Mesenchymal stem cell (in vitro differentiated cells and primary cell): ENCODE data around the gene CDON.

ENCODE experiments used
- DNase-seq: peaks from one replicate; pipeline ENCODE4 v3.0.0-alpha.2; 2013
- H2AFZ ChIP-seq: one replicate; pipeline ENCODE4 v1.6.1; 2013; ENCODE audit warnings: low read depth, mild to moderate bottlenecking, control low read depth, inconsistent platforms, low read length, moderate library complexity
- H2AK5ac ChIP-seq: 2 replicates; pipeline ENCODE4 v1.6.1; 2013; ENCODE audit warnings: low read length, moderate library complexity, mild to moderate bottlenecking, inconsistent platforms; ENCODE audit not compliant: severe bottlenecking
- H2BK120ac ChIP-seq: one replicate; pipeline ENCODE4 v1.6.1; 2013; ENCODE audit warnings: low read depth, mild to moderate bottlenecking, inconsistent platforms, low read length, moderate library complexity
- H2BK12ac ChIP-seq, 2 experiments: one replicate each; pipeline ENCODE4 v1.6.1; 2013; ENCODE audit warnings: inconsistent platforms in 2 of 2, low read length in 2 of 2, mild to moderate bottlenecking in 2 of 2, moderate library complexity in 2 of 2, control low read depth in 1 of 2
- H2BK15ac ChIP-seq: one replicate; pipeline ENCODE4 v1.6.1; 2013; ENCODE audit warnings: mild to moderate bottlenecking, low read depth, inconsistent platforms; ENCODE audit not compliant: poor library complexity, severe bottlenecking
- H2BK5ac ChIP-seq: 2 replicates; pipeline ENCODE4 v1.6.1; 2013; ENCODE audit warnings: low read depth, mild to moderate bottlenecking, low read length, control low read depth, inconsistent platforms; ENCODE audit not compliant: poor library complexity, severe bottlenecking
- H3K14ac ChIP-seq, 2 experiments: one replicate each; pipeline ENCODE4 v1.6.1; 2013; ENCODE audit warnings: inconsistent platforms in 2 of 2, low read length in 2 of 2, control low read depth in 1 of 2, mild to moderate bottlenecking in 1 of 2, moderate library complexity in 1 of 2
- H3K18ac ChIP-seq, 2 experiments: one replicate each; pipeline ENCODE4 v1.6.1; 2013; ENCODE audit warnings: inconsistent platforms in 2 of 2, low read length in 2 of 2, control low read depth in 1 of 2, low read depth in 1 of 2, mild to moderate bottlenecking in 1 of 2
- H3K23ac ChIP-seq, 2 experiments: one replicate each; pipeline ENCODE4 v1.6.1; 2013; ENCODE audit warnings: inconsistent platforms in 2 of 2, low read length in 2 of 2, mild to moderate bottlenecking in 2 of 2, moderate library complexity in 2 of 2, control low read depth in 1 of 2
- H3K27ac ChIP-seq: 2 replicates; pipeline ENCODE4 v1.5.1; 2013; ENCODE audit warnings: mild to moderate bottlenecking, moderate library complexity, low read length, control low read depth, inconsistent platforms; ENCODE audit not compliant: poor library complexity, severe bottlenecking
- H3K27me3 ChIP-seq, 2 experiments: 2 replicates each; pipeline versions ENCODE4 v1.6.1 to v1.7.0; 2013; ENCODE audit warnings: low read length in 2 of 2, mild to moderate bottlenecking in 2 of 2, moderate library complexity in 2 of 2, control low read depth in 1 of 2, inconsistent platforms in 1 of 2; ENCODE audit not compliant: control insufficient read depth in 1 of 2, insufficient read depth in 1 of 2
- H3K36me3 ChIP-seq, 2 experiments: 2 replicates each; pipeline versions ENCODE4 v1.6.1 to v1.7.0; 2013; ENCODE audit warnings: low read length in 2 of 2, control low read depth in 1 of 2, inconsistent platforms in 1 of 2, low read depth in 1 of 2, mild to moderate bottlenecking in 1 of 2; ENCODE audit not compliant: insufficient read depth in 2 of 2, control insufficient read depth in 1 of 2
- H3K4ac ChIP-seq, 2 experiments: one replicate each; pipeline ENCODE4 v1.6.1; 2013; ENCODE audit warnings: inconsistent platforms in 2 of 2, low read length in 2 of 2, mild to moderate bottlenecking in 2 of 2, moderate library complexity in 2 of 2, control low read depth in 1 of 2, low read depth in 1 of 2
- H3K4me1 ChIP-seq: 2 replicates; pipeline ENCODE4 v1.6.1; 2013; ENCODE audit warnings: low read depth, low read length, control low read depth; ENCODE audit not compliant: control insufficient read depth, insufficient read depth
- H3K4me2 ChIP-seq: 2 replicates; pipeline ENCODE4 v1.6.1; 2013; ENCODE audit warnings: low read length, mild to moderate bottlenecking, inconsistent platforms; ENCODE audit not compliant: poor library complexity, severe bottlenecking
- H3K4me3 ChIP-seq, 2 experiments: 2 replicates each; pipeline versions ENCODE4 v1.5.1 to v1.7.0; 2013; ENCODE audit warnings: low read length in 2 of 2, mild to moderate bottlenecking in 2 of 2, control low read depth in 1 of 2, low read depth in 1 of 2; ENCODE audit not compliant: insufficient read depth in 1 of 2
- H3K79me1 ChIP-seq: replicated peaks from 2 replicates; pipeline ENCODE4 v1.6.1; 2013; ENCODE audit warnings: mild to moderate bottlenecking, control low read depth, low read length, inconsistent platforms; ENCODE audit not compliant: poor library complexity, severe bottlenecking
- H3K9ac ChIP-seq: 2 replicates; pipeline ENCODE4 v1.7.0; 2013; ENCODE audit warnings: mild to moderate bottlenecking, low read length, moderate library complexity
- H3K9me3 ChIP-seq: 2 replicates; pipeline ENCODE4 v1.7.0; 2013; ENCODE audit warnings: mild to moderate bottlenecking, low read length; ENCODE audit not compliant: control insufficient read depth
- H4K8ac ChIP-seq: one replicate; pipeline ENCODE4 v1.6.1; 2013; ENCODE audit warnings: inconsistent platforms, mild to moderate bottlenecking, low read length, moderate library complexity
- H4K91ac ChIP-seq: one replicate; pipeline ENCODE4 v1.6.1; 2013; ENCODE audit warnings: mild to moderate bottlenecking, low read length, inconsistent platforms
- WGBS: methylation state at CpG from one replicate; pipeline ENCODE4 v1.1.7; 2013; ENCODE audit warnings: mixed read lengths; 5-methylcytosine and 5-hydroxymethylcytosine counted together

CDON gene

DNA sequence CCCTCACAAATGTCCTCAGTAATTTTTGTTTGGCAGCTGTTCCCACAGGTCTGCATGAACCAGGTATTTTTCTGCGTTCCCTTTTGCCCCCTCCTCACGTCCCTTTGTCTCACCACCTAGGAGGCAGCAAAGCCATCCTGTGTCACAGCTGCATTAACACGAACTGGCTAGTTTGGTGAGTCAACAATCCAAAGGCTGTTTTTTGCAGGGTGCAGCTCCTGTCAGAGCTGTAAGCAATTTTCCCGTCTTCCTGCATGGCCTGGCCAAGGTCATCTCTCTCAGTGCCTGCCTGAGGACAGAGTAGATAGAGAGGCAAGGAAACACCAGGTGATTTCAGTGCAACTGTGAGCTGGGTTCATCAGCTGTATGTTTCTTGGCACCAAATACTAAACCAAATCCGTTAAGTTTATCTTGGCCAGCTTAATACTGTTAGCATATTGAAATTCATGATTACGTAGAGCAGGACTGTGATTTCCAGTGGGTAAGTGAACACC lies 137.4 kb downstream of the CDON start:
- H3K4me1 ChIP-seq, result no peaks in the 10 kb centered on the region
- no peak overlapping the region for H3K18ac ChIP-seq
- H3K9me3 ChIP-seq, result no peaks in the 10 kb centered on the region

DNA sequence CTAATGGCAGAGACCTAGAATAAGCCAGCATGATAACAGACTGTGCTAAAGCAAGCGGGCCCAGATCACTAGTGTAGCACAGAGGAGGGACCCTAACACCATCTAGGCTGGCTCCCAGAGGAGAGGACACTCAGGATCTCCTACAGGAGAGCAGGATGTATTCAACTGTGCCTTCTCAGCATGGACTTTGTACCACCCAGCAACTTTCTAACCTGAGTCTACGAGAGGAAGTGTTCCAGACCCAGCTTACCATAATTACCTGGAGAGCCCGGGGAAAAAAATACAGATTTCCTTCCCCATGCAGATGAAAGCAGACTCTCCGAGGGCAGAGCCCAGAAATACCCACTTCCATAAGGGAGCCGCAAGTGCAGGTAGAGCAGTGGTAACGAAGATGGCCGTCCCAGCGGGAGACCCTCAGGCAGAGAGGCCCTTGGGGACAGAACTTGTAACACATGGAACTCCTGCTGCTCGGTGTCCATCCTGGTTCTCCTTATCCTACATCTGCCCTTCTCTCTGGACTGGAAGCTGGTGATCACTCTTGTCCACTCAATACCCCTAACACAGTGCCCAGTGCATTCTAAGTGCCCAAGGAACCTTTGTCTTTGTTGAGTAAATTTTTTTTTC lies 138.2 kb downstream of the CDON start:
- no peak overlapping the region for H2BK12ac ChIP-seq
- no peak overlapping the region for H3K23ac ChIP-seq
- peak overlapping the region; percentile 20 for H2BK15ac ChIP-seq
- no peaks in the 10 kb centered on the region for H3K36me3 ChIP-seq
- H3K18ac ChIP-seq, result no peak overlapping the region
- H4K91ac ChIP-seq, result no peak overlapping the region
- H3K14ac ChIP-seq, result no peak overlapping the region
- H2BK120ac ChIP-seq, result no peak overlapping the region
- H2AFZ ChIP-seq, result no peak overlapping the region
- H3K9me3 ChIP-seq, result no peaks in the 10 kb centered on the region
- H3K4me1 ChIP-seq, result no peaks in the 10 kb centered on the region
- no peak overlapping the region for H3K9ac ChIP-seq
- H3K27me3 ChIP-seq, result peaks cover 9 to 41% of the 10 kb centered on the region in 2 experiments
- no peak overlapping the region for H3K4me2 ChIP-seq
- no peak overlapping the region for H4K8ac ChIP-seq
- no peak overlapping the region for H3K4me3 ChIP-seq
- no peak overlapping the region for H2AK5ac ChIP-seq
- no peak overlapping the region for H3K4ac ChIP-seq
- H3K27ac ChIP-seq, result no peak overlapping the region
- no peaks in the 10 kb centered on the region for H3K79me1 ChIP-seq
- DNase-seq, result no peak
- no peak overlapping the region for H2BK5ac ChIP-seq
- 85% methylated on average over 9 of the region's 9 CpGs for WGBS

More for the DNA sequence above, 137.4 kb downstream of the CDON start:
- Histone ChIP-seq H2AK5ac (no peak overlapping the region), H3K79me1 (no peaks in the 10 kb centered on the region), H3K9ac (no peak overlapping the region), H4K8ac (no peak overlapping the region), H2BK120ac (no peak overlapping the region), H3K4me3 (no peak overlapping the region), H3K36me3 (no peaks in the 10 kb centered on the region), H2BK15ac (no peak overlapping the region), H2BK5ac (no peak overlapping the region), H3K27me3 (peaks cover 8 to 48% of the 10 kb centered on the region in 2 experiments), H2AFZ (no peak overlapping the region), H3K27ac (no peak overlapping the region), H3K4me2 (no peak overlapping the region), H3K14ac (no peak overlapping the region), H4K91ac (no peak overlapping the region), H2BK12ac (no peak overlapping the region), H3K23ac (no peak overlapping the region), H3K4ac (no peak overlapping the region)
- WGBS, result 59% methylated on average over 6 of the region's 6 CpGs
- no peak for DNase-seq

- Histone ChIP-seq H4K8ac (no peak overlapping the region), H2BK15ac (no peak overlapping the region), H3K4me2 (no peak overlapping the region), H3K4me3 (no peak overlapping the region), H2BK5ac (no peak overlapping the region), H2AK5ac (no peak overlapping the region), H3K4ac (no peak overlapping the region), H2BK12ac (no peak overlapping the region), H2BK120ac (no peak overlapping the region), H3K27me3 (peaks cover 18 to 43% of the 10 kb centered on the region in 2 experiments), H3K4me1 (no peaks in the 10 kb centered on the region), H3K9me3 (no peaks in the 10 kb centered on the region), H3K9ac (no peak overlapping the region), H2AFZ (no peak overlapping the region), H3K79me1 (no peaks in the 10 kb centered on the region), H3K23ac (no peak overlapping the region), H3K14ac (no peak overlapping the region), H4K91ac (no peak overlapping the region), H3K27ac (no peak overlapping the region), H3K18ac (no peak overlapping the region), H3K36me3 (no peaks in the 10 kb centered on the region)
- no peak for DNase-seq
- WGBS, result 81% methylated on average over 8 of the region's 8 CpGs
Measured at GRCh38 chr11:125923633-125924032, 139.0 kb downstream of the CDON start.

DNA sequence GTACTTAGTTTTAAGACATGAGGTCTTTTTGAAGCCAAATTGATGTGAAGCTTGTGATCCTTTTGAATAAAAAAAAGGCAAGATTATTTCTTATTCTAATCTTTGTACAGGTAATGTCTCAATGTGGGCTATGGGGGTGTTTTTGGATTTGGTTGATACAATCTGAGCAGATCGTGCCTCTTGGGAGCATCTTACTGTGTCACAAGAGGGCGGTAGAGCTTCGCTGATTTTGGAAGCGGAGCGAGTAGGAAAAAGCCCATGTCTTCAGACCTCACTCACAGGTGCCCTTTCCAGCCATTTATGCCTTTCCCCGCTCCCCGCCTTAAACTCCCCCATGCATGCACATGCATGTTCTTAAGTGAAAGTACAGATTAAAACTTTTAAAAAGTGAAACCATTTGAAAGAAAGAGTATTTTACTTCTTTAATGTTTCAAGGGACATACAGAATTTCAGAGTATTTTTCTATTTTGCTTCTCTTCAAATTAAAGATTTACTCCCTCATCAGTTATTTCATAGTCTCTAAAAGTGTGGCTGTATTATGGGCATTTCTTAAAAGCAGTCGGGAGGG lies 139.6 kb downstream of the CDON start:
- Histone ChIP-seq H2BK120ac (no peak overlapping the region), H3K36me3 (no peaks in the 10 kb centered on the region), H2BK15ac (no peak overlapping the region), H3K9me3 (no peaks in the 10 kb centered on the region), H3K18ac (no peak overlapping the region), H3K27me3 (peaks cover 23 to 47% of the 10 kb centered on the region in 2 experiments), H4K91ac (no peak overlapping the region), H4K8ac (no peak overlapping the region), H3K23ac (no peak overlapping the region), H3K79me1 (no peaks in the 10 kb centered on the region), H2AK5ac (no peak overlapping the region), H3K27ac (no peak overlapping the region), H3K4me3 (no peak overlapping the region), H2BK12ac (no peak overlapping the region), H3K4me2 (no peak overlapping the region), H2AFZ (no peak overlapping the region), H2BK5ac (no peak overlapping the region), H3K9ac (no peak overlapping the region), H3K4ac (no peak overlapping the region), H3K4me1 (no peaks in the 10 kb centered on the region), H3K14ac (no peak overlapping the region)
- WGBS, result 0% methylated on average over 1 of the region's 8 CpGs
- DNase-seq, result peak; percentile 71
